HepG2 (cell line): ENCODE data around the gene CDC42BPG. TPM values are rescaled to one million over a fixed set of nuclear protein-coding genes. Genes with fewer than 3 reads are reported as not detected.

Experiments
- CBFB ChIP-seq: sonication (generic); formaldehyde crosslinking; IDR thresholded peaks from 2 replicates; pipeline ENCODE4 v1.4.0; 2020; ENCODE audit warnings: missing genetic modification reagents
- GATAD1 ChIP-seq: IDR thresholded peaks from 2 replicates; pipeline ENCODE4 v1.6.1; 2016; ENCODE audit warnings: missing genetic modification reagents, missing compliant biosample characterization
- HNF4G ChIP-seq, 2 experiments: sonication (generic) in 1 of 2; formaldehyde crosslinking in 1 of 2; IDR thresholded peaks; 2 replicates each; pipeline versions ENCODE4 v1.4.0 to v1.6.1; 2011 to 2020; ENCODE audit warnings: borderline replicate concordance in 2 of 2, low read depth in 2 of 2, mild to moderate bottlenecking in 2 of 2, low read length in 1 of 2, missing genetic modification reagents in 1 of 2, moderate library complexity in 1 of 2
- KDM5B ChIP-seq: sonication (generic); formaldehyde crosslinking; IDR thresholded peaks from 2 replicates; pipeline ENCODE4 v1.4.0; 2020; ENCODE audit warnings: missing genetic modification reagents, mild to moderate bottlenecking, borderline replicate concordance
- TAF1 ChIP-seq: sonication (generic); formaldehyde crosslinking; IDR thresholded peaks from 2 replicates; pipeline ENCODE4 v1.4.0; 2020; ENCODE audit warnings: missing genetic modification reagents
- ZFP1 ChIP-seq: IDR thresholded peaks from 2 replicates; pipeline ENCODE4 v1.6.1; 2016
- ZFX ChIP-seq: sonication (generic); formaldehyde crosslinking; IDR thresholded peaks from 2 replicates; pipeline ENCODE4 v1.4.0; 2020; ENCODE audit warnings: mild to moderate bottlenecking, low read depth, missing genetic modification reagents, moderate library complexity
- ZNF232 ChIP-seq: sonication (generic); formaldehyde crosslinking; IDR thresholded peaks from 2 replicates; pipeline ENCODE4 v1.4.0; 2020; ENCODE audit warnings: missing genetic modification reagents, borderline replicate concordance
- ZNF550 ChIP-seq: sonication (generic); formaldehyde crosslinking; IDR thresholded peaks from 2 replicates; pipeline ENCODE4 v1.4.0; 2020; ENCODE audit warnings: mild to moderate bottlenecking, missing genetic modification reagents, borderline replicate concordance
- ZNF589 ChIP-seq: sonication (generic); formaldehyde crosslinking; conservative IDR thresholded peaks from 2 replicates; pipeline ENCODE4 v1.8.0; 2022; ENCODE audit warnings: mild to moderate bottlenecking, moderate library complexity, missing genetic modification reagents
- ZNF775 ChIP-seq: sonication (generic); formaldehyde crosslinking; IDR thresholded peaks from 2 replicates; pipeline ENCODE4 v1.4.0; 2020; ENCODE audit warnings: missing genetic modification reagents, mild to moderate bottlenecking, moderate library complexity, borderline replicate concordance
- ZNF777 ChIP-seq: sonication (generic); formaldehyde crosslinking; IDR thresholded peaks from 2 replicates; pipeline ENCODE4 v1.4.0; 2020; ENCODE audit warnings: missing genetic modification reagents
- polyA plus RNA-seq, 8 experiments: library from polyadenylated mRNA; depleted of rRNA in 3 of 8; stranded (reverse) in 7 of 8; unstranded in 1 of 8; fragments of >200 nt; fragmentation: Illumina TruSeq in 4 of 8; extraction: Trizol in 4 of 8; gene quantifications; 2 replicates each; pipeline versions ENCODE4 v1.2.1 to v1.2.3, GENCODE V29; 2011 to 2016; ENCODE audit warnings: low read depth in 4 of 8, missing spikeins in 1 of 8, mixed read lengths in 1 of 8; ENCODE audit not compliant: insufficient read depth in 1 of 8
- total RNA-seq, 5 experiments: library from RNA; depleted of rRNA; stranded (reverse); fragments of >200 nt; fragmentation: Illumina TruSeq; extraction: Trizol; gene quantifications; 2 replicates each; pipeline ENCODE4 v1.2.3, GENCODE V29; 2016; ENCODE audit warnings: low read depth in 1 of 5
- TF ChIP-seq, protein P1 (sequence below): sonication (generic); formaldehyde crosslinking; IDR thresholded peaks from 2 replicates; pipeline ENCODE4 v1.5.0; 2020; ENCODE audit warnings: mild to moderate bottlenecking, missing genetic modification reagents, borderline replicate concordance
- TF ChIP-seq, protein P2 (sequence below): sonication (generic); formaldehyde crosslinking; IDR thresholded peaks from 2 replicates; pipeline ENCODE4 v1.5.0; 2020; ENCODE audit warnings: missing genetic modification reagents
- TF ChIP-seq, protein P3 (sequence below): IDR thresholded peaks from 2 replicates; pipeline ENCODE4 v1.6.1; 2012; ENCODE audit warnings: inconsistent platforms
- TF ChIP-seq, protein P4 (sequence below): sonication (generic); formaldehyde crosslinking; IDR thresholded peaks from 2 replicates; pipeline ENCODE4 v1.5.1; 2020; ENCODE audit warnings: mild to moderate bottlenecking, missing genetic modification reagents

The CDC42BPG gene
- total and polyA plus RNA-seq, 2 of the 13 experiments (the other 11 are each of a cell fraction or from before 2014, with no cell fraction given): 0.55 to 1.4 TPM

DNA sequence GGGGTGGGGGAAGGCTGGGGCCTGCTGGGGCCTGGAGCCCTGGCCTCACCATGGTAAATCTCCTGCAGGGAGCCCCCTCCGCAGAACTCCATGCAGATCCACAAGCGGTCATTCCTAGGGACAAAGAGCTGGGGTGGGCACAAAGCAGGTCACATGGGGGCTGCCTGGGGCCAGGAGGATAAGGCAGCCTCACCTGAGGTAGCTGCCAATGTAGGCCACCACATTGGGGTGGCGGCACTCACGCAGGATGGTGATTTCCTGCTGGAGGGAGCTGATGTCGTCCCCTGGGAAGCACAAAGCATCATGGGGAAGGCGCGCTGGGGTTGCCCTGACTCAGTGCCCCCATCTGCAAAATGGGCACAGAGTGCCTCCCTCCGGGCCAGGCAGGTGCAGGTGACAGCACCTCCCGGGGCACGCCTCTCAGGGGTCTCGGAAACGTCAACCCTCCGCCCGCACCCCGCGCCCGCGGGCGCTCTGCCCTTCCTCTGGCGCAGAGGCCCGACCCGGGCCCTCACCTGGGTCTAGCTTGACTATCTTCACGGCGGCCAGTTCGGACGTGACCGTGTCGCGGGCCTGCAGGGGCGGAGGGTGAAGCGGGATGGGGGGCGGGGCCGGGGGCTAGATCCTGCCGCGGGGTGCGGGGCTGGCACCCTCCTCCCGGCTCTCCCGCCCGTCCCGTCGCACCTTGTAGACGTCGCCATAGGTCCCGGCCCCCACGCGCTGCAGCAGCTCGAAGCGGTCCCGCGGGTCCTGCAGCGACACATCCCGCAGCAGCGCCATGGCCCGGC is 41.9 kb downstream of the CDC42BPG start (continued):
- TF ChIP-seq, protein P1, sequence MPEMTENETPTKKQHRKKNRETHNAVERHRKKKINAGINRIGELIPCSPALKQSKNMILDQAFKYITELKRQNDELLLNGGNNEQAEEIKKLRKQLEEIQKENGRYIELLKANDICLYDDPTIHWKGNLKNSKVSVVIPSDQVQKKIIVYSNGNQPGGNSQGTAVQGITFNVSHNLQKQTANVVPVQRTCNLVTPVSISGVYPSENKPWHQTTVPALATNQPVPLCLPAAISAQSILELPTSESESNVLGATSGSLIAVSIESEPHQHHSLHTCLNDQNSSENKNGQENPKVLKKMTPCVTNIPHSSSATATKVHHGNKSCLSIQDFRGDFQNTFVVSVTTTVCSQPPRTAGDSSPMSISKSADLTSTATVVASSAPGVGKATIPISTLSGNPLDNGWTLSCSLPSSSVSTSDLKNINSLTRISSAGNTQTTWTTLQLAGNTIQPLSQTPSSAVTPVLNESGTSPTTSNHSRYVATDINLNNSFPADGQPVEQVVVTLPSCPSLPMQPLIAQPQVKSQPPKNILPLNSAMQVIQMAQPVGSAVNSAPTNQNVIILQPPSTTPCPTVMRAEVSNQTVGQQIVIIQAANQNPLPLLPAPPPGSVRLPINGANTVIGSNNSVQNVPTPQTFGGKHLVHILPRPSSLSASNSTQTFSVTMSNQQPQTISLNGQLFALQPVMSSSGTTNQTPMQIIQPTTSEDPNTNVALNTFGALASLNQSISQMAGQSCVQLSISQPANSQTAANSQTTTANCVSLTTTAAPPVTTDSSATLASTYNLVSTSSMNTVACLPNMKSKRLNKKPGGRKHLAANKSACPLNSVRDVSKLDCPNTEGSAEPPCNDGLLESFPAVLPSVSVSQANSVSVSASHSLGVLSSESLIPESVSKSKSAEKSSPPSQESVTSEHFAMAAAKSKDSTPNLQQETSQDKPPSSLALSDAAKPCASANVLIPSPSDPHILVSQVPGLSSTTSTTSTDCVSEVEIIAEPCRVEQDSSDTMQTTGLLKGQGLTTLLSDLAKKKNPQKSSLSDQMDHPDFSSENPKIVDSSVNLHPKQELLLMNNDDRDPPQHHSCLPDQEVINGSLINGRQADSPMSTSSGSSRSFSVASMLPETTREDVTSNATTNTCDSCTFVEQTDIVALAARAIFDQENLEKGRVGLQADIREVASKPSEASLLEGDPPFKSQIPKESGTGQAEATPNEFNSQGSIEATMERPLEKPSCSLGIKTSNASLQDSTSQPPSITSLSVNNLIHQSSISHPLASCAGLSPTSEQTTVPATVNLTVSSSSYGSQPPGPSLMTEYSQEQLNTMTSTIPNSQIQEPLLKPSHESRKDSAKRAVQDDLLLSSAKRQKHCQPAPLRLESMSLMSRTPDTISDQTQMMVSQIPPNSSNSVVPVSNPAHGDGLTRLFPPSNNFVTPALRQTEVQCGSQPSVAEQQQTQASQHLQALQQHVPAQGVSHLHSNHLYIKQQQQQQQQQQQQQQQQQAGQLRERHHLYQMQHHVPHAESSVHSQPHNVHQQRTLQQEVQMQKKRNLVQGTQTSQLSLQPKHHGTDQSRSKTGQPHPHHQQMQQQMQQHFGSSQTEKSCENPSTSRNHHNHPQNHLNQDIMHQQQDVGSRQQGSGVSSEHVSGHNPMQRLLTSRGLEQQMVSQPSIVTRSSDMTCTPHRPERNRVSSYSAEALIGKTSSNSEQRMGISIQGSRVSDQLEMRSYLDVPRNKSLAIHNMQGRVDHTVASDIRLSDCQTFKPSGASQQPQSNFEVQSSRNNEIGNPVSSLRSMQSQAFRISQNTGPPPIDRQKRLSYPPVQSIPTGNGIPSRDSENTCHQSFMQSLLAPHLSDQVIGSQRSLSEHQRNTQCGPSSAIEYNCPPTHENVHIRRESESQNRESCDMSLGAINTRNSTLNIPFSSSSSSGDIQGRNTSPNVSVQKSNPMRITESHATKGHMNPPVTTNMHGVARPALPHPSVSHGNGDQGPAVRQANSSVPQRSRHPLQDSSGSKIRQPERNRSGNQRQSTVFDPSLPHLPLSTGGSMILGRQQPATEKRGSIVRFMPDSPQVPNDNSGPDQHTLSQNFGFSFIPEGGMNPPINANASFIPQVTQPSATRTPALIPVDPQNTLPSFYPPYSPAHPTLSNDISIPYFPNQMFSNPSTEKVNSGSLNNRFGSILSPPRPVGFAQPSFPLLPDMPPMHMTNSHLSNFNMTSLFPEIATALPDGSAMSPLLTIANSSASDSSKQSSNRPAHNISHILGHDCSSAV (CRISPR knock-in tag): no peak
- TF ChIP-seq ZFP1 (CRISPR knock-in tag): no peak
- TF ChIP-seq HNF4G (IDR thresholded peaks at IDR 0.05; ENCODE audit: borderline replicate concordance, low read depth, low read length): no peak
- no peak for TF ChIP-seq HNF4G (CRISPR knock-in tag; IDR thresholded peaks at IDR 0.05; ENCODE audit: borderline replicate concordance, low read depth)
- TF ChIP-seq ZNF775 (CRISPR knock-in tag): no peak
- TF ChIP-seq ZNF777 (CRISPR knock-in tag): peak; percentile 73
- TF ChIP-seq, protein P2, sequence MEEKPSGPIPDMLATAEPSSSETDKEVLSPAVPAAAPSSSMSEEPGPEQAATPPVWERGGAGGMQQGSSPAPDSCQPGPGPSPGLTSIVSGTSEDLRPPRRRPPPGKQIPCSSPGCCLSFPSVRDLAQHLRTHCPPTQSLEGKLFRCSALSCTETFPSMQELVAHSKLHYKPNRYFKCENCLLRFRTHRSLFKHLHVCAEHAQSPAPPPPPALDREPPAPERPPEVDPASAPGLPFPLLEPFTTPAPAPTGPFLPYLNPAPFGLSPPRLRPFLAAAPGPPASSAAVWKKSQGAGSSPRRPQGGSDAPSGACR (CRISPR knock-in tag): peak; percentile 28; the same call in 1 of the 2 replicates
- TF ChIP-seq, protein P3, sequence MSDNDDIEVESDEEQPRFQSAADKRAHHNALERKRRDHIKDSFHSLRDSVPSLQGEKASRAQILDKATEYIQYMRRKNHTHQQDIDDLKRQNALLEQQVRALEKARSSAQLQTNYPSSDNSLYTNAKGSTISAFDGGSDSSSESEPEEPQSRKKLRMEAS: peak; percentile 38; the same call in 1 of the 2 replicates
- TF ChIP-seq ZNF550 (CRISPR knock-in tag): no peak
- no peak for TF ChIP-seq KDM5B (CRISPR knock-in tag)
- TF ChIP-seq CBFB: 0 out of 2 replicates have a peak, but pooled peaks have one; percentile 1
- TF ChIP-seq ZNF232 (CRISPR knock-in tag): no peak
- peak; percentile 7; the same call in 1 of the 2 replicates for TF ChIP-seq TAF1
- TF ChIP-seq ZFX (CRISPR knock-in tag): 0 out of 2 replicates have a peak, but pooled peaks have one; percentile 14
- 0 out of 2 replicates have a peak, but pooled peaks have one; percentile 18 for TF ChIP-seq GATAD1 (CRISPR knock-in tag)
- no peak for TF ChIP-seq ZNF589
- TF ChIP-seq, protein P4, sequence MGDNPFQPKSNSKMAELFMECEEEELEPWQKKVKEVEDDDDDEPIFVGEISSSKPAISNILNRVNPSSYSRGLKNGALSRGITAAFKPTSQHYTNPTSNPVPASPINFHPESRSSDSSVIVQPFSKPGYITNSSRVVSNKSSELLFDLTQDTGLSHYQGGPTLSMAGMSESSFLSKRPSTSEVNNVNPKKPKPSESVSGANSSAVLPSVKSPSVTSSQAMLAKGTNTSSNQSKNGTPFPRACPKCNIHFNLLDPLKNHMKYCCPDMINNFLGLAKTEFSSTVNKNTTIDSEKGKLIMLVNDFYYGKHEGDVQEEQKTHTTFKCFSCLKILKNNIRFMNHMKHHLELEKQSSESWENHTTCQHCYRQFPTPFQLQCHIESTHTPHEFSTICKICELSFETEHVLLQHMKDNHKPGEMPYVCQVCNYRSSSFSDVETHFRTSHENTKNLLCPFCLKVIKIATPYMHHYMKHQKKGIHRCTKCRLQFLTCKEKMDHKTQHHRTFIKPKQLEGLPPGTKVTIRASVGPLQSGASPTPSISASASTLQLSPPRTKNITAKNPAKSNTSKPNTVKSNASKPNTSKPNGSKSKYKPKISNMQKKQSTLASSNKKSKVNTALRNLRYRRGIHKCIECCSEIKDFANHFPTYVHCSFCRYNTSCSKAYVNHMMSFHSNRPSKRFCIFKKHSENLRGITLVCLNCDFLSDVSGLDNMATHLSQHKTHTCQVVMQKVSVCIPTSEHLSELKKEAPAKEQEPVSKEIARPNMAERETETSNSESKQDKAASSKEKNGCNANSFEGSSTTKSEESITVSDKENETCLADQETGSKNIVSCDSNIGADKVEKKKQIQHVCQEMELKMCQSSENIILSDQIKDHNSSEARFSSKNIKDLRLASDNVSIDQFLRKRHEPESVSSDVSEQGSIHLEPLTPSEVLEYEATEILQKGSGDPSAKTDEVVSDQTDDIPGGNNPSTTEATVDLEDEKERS (CRISPR knock-in tag): no peak
